BE2C (cell line): ENCODE measurements around the gene TAF1C.

Experiments used
- DNase-seq: peaks from one replicate; pipeline ENCODE4 v3.0.0-alpha.2; 2020
- H3K27me3 ChIP-seq: fragments of 250-450 bp; sonication (Bioruptor Pico); 2 replicates; pipeline ENCODE4 v1.5.1; 2020; ENCODE audit warnings: mild to moderate bottlenecking
- H3K36me3 ChIP-seq: fragments of 250-450 bp; sonication (Bioruptor Pico); 2 replicates; pipeline ENCODE4 v1.5.1; 2020; ENCODE audit warnings: mild to moderate bottlenecking
- H3K4me1 ChIP-seq: fragments of 250-450 bp; sonication (Bioruptor Pico); 2 replicates; pipeline ENCODE4 v1.5.1; 2020
- H3K4me3 ChIP-seq: 2 replicates; pipeline ENCODE4 v1.5.1; 2011; ENCODE audit warnings: low read depth, low read length
- H3K9me3 ChIP-seq: fragments of 250-450 bp; sonication (Bioruptor Pico); 2 replicates; pipeline ENCODE4 v1.5.1; 2020
- TF ChIP-seq, protein P1 (sequence below): IDR thresholded peaks from 2 replicates; pipeline ENCODE4 v1.5.1; 2012; ENCODE audit warnings: mild to moderate bottlenecking, low read depth, low read length

Gene TAF1C

DNA sequence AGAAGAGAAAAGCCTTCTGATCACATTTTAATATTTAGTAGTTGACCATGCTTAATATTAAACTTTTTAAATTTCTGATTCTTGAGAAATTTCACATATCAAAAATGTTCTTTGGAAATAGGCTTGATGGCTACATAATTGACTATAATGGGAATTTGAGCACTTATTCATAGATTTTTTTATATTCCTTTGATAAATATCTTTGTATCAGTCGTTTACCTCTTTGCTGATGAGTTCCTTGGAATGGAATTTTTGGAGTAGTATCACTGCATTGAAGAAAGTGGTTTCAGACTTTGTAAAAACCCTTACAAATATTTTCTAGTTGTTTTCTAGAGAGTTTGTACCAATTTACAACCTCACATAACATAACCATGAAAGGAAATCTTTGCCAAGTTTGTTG, 27.1 kb downstream of the TAF1C start:
- Histone ChIP-seq H3K9me3 (no peaks in the 10 kb centered on the region), H3K36me3 (no peaks in the 10 kb centered on the region), H3K27me3 (peaks cover 74% of the 10 kb centered on the region), H3K4me1 (no peaks in the 10 kb centered on the region), H3K4me3 (no peak overlapping the region)
- DNase-seq, result no peak
- TF ChIP-seq, protein P1, sequence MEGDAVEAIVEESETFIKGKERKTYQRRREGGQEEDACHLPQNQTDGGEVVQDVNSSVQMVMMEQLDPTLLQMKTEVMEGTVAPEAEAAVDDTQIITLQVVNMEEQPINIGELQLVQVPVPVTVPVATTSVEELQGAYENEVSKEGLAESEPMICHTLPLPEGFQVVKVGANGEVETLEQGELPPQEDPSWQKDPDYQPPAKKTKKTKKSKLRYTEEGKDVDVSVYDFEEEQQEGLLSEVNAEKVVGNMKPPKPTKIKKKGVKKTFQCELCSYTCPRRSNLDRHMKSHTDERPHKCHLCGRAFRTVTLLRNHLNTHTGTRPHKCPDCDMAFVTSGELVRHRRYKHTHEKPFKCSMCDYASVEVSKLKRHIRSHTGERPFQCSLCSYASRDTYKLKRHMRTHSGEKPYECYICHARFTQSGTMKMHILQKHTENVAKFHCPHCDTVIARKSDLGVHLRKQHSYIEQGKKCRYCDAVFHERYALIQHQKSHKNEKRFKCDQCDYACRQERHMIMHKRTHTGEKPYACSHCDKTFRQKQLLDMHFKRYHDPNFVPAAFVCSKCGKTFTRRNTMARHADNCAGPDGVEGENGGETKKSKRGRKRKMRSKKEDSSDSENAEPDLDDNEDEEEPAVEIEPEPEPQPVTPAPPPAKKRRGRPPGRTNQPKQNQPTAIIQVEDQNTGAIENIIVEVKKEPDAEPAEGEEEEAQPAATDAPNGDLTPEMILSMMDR, result no peak

DNA sequence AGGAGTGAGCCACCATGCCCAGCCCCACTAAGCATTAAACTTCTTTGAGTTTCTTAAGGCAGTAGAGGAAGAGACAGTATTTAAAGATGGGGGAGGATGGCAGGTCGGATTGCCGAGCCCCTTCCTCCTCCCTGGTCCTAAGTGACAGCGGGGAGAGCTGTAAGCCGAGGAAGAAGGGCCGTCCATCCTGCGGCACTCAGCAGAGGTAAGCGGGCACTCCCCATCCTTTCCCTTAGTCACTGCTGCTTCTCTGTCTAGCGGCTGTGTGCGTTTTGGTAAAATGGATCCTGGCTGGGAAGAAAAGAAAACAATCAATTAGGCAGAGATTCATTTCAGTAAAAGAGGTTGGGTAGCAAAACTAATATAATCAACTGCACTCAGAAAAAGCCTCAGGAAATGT, 27.9 kb downstream of the TAF1C start:
- no peak for DNase-seq
- H3K36me3 ChIP-seq, result no peaks in the 10 kb centered on the region
- no peaks in the 10 kb centered on the region for H3K9me3 ChIP-seq
- peak overlapping the region; percentile 19; the same call in 1 of the 2 replicates for H3K4me3 ChIP-seq
- peaks cover 66% of the 10 kb centered on the region for H3K27me3 ChIP-seq
- no peaks in the 10 kb centered on the region for H3K4me1 ChIP-seq
- TF ChIP-seq, protein P1, result no peak

DNA sequence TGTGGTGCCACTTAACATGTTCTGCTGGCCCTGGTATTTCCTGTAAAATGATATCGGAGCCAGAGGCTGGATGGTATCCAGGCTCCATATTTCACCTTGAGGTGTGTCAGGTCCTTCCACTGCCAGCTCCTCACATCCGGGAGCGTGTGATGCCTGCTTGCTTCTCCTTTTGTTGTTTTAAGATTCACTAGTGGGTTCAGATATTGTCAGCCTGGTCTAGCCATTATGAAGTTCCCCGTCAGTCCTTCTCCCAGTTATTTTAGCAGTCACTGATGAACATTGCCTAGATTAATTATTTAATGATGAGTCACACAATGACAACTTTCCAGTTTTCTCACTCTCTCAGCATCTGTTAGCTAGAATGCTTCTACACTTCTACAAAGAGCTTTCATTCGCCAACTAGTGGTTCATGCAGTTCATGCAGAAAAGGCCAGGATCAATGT, 30.5 kb downstream of the TAF1C start:
- no peak for DNase-seq
- H3K4me3 ChIP-seq, result no peak overlapping the region
- TF ChIP-seq, protein P1, result no peak
- H3K36me3 ChIP-seq, result no peaks in the 10 kb centered on the region
- H3K27me3 ChIP-seq, result peaks cover 51% of the 10 kb centered on the region
- no peaks in the 10 kb centered on the region for H3K9me3 ChIP-seq
- H3K4me1 ChIP-seq, result no peaks in the 10 kb centered on the region

DNA sequence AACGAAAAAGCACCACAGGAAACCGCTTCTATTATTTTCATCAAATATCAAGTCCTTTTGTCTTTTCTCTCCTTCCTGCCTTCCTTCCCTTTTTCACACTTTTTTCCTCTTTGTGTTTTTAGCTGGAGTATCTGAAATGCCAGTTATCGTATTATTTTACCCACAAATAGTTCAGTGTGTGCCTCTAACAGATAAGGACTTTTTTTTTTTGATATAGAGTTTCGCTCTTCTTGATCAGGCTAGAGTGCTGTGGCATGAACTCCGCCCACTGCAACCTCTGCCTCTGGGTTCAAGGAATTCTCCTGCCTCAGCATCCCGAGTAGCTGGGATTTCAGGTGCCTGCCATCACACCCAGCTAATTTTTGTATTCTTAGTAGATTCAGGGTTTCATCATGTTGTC, 31.1 kb downstream of the TAF1C start:
- H3K4me1 ChIP-seq, result no peaks in the 10 kb centered on the region
- no peaks in the 10 kb centered on the region for H3K9me3 ChIP-seq
- TF ChIP-seq, protein P1, result no peak
- H3K27me3 ChIP-seq, result peaks cover 46% of the 10 kb centered on the region
- no peak overlapping the region for H3K4me3 ChIP-seq
- DNase-seq, result no peak
- no peaks in the 10 kb centered on the region for H3K36me3 ChIP-seq

DNA sequence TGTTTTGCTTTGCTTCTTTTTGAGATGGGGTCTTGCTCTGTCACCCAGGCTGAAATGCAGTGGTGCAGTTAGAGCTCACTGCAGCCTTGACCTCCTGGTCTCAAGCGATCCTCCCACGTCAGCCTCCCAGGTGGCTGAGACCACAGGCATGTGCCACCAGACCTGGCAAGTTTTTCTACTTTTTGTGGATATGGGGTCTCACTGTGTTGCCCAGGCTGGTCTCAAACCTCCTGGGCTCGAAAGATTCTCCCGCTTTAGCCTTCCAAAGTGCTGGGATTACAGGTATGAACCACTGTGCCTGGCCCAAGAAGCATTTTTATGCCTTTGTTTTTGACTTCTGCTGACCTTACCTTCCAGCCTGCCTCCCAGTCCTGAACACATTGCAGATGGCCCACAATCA, 31.6 kb downstream of the TAF1C start:
- TF ChIP-seq, protein P1, result no peak
- Histone ChIP-seq H3K9me3 (no peaks in the 10 kb centered on the region), H3K4me1 (no peaks in the 10 kb centered on the region), H3K4me3 (no peak overlapping the region), H3K36me3 (no peaks in the 10 kb centered on the region), H3K27me3 (peaks cover 41% of the 10 kb centered on the region)
- no peak for DNase-seq

DNA sequence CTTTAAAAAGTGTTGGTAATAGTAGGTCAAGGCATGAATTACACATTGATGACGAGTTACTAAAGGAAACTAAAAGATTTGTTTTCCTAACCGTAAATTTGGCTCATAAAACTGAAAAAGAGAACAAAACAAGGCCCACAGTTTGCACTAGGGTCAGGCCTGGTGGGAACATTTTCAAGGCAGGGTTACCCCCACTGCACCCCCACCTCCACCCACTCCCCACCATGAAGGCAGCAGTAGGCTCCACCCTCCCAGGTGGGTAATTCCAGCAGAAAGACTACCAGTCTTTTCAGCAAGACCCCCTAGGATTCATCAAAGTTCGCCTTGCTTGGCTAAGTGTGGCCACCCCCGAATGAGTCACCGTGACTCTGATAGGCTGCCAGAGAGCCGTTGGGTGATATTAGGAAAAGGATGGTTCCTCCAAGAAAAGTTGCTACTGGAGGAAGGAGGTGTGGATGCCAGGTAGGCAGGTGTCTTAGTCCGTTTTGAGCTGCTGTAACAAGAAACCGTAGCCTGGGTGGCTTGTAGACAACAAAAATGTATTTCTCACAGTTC, 33.1 kb downstream of the TAF1C start:
- TF ChIP-seq, protein P1, result no peak
- Histone ChIP-seq H3K4me1 (no peaks in the 10 kb centered on the region), H3K4me3 (no peak overlapping the region), H3K9me3 (no peaks in the 10 kb centered on the region), H3K36me3 (no peaks in the 10 kb centered on the region), H3K27me3 (peaks cover 32% of the 10 kb centered on the region)
- no peak for DNase-seq
